GM18502 (cell line): ENCODE data around the gene OAS2.
"Not testable (repeated sequence)": the region's sequence is repeated elsewhere in the genome, so short reads cannot be mapped to it uniquely, and the experiment has no call there.

Source experiments
- ATAC-seq: cut with Tn5 transposase; IDR thresholded peaks from one replicate; pipeline ENCODE4 v1.9.1; 2021; ENCODE audit warnings: mild to moderate bottlenecking; ENCODE audit not compliant: unreplicated experiment, poor library complexity

The OAS2 gene

DNA sequence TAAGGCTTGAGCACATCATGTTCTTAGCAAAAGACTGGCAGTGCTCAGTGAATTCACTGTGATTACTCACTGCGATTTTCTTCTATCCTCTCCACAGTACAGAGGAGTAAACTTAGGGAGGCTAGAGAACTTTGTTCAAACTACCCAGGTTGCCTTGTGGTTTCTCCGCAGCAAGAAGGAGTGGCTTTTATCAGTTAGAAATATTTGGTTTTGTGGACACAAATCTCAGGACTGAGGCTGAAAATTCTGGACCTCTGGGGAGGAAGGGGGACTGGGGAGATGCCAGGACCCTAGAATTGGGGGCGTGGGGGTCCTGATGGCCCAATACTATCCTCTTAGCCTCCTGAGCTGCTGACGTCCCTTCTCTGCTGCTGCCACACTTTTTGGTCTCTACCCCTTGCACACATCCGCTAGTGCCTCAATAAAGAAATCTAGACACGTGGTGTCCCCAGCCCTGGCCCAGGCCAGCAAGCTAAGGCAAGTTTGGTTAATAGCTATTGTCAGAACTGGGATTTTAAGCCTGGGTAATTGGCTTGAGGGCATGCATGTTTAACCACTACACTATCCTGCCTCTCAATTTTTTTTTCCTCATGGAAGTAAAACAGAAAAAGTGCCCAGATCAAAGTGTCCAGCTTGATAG, 842 bp downstream of the OAS2 start:
- peak; percentile 47 for ATAC-seq

GRCh38 chr12:112980491-112981158, 2.3 kb downstream of the OAS2 start:
- no peak for ATAC-seq

- ATAC-seq = no peak
Measured at GRCh38 chr12:112985642-112986290, 7.4 kb downstream of the OAS2 start.

GRCh38 chr12:112986291-112986800, 8.0 kb downstream of the OAS2 start:
- ATAC-seq = no peak

DNA sequence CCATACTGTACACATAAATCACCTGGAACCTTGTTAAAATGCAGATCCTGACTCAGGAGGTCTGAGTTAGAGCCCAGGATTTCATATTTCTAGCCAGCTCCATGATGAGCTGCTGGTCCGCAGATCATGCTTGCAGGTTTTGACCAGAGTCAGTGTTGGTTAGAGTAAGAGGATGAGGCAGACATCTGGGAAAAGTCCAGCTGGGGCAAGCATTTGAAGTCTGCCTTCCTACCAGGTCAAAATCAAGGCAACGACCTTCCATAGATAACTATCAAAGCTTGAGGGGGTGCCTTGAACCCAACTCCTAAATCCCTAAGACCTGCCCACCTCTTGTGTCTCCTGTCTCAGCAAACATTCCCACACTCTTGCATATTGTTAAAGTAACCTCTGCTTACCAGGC, 9.2 kb downstream of the OAS2 start:
- ATAC-seq = no peak

- ATAC-seq = no peak
Measured at GRCh38 chr12:112988224-112988623, 9.9 kb downstream of the OAS2 start.

GRCh38 chr12:112988823-112989385, 10.6 kb downstream of the OAS2 start:
- not testable (repeated sequence) for ATAC-seq

- no peak for ATAC-seq
Measured at GRCh38 chr12:112989806-112990205, 11.5 kb downstream of the OAS2 start.

DNA sequence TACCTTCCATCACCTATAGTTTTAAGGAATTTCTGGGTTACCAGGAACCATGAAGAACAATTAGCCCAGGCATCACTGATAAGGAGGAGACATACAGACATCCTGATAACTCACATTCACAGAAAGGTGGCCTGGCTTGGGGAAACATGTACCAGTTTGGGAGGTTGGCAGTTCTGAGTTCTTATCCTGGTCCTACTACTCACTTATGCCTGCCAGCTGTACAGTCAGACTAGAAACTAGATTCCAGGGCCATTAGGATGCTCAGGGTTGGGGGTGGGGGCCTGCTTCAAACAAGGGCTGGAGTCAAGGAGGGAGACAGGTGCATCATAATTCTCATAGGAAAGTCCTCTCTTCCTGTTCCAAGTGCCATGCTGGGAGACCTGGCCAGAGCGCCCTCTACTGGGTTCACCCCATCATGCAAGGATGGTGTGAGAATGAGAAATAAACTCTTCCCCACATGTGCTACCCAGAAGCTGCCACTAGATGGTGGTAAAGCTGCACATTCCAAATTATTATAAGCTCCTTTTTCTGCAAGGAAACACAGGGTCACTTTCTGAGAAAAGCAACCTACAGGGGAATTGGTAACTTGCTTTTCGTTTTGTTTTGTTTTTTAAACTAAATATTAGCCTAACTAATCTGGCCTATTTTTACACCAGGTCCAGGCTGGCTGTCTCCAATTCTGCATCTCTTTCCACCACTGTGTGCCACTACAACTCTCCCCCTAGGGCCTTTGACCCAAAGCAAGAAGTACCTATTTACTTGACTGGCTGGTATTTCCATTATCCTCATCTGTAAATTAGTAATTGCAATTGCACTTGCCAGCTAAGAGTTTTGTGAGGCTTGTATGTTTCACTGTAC, 14.5 kb downstream of the OAS2 start:
- no peak for ATAC-seq

DNA sequence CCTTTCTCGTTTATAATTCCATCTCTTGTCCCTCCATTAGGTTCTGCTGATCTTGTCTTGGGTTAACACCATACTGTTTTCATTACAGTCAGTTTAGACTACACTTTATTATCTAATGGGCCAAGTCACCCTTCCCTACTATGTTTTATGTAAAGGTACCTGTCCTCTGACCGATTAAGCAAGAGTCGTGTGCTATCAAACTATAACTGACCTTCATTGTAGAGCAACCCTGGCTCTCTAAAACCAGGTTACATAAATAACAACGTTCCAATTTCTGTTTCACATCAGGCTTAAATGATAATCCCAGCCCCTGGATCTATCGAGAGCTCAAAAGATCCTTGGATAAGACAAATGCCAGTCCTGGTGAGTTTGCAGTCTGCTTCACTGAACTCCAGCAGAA, 16.7 kb downstream of the OAS2 start:
- ATAC-seq = no peak

DNA sequence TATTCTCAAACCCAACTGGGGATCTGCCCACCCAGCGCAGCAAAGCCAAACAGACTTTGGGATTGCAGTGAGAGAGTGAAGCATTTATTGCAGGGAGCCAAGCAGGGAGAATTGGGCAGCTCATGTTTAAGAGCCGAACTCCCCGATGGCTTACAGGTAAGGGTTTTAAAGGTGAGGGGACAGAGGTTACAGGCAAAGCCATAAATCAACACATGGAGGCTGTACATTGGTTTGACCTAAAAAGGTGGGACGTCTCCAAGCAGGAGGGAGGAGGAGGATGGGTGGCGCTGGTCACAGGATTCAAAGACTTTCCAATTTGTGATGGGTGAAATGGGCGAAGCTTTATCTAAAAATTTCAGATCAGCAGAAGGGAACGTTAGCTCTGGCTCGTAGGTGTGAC, 18.2 kb downstream of the OAS2 start:
- ATAC-seq = no peak

DNA sequence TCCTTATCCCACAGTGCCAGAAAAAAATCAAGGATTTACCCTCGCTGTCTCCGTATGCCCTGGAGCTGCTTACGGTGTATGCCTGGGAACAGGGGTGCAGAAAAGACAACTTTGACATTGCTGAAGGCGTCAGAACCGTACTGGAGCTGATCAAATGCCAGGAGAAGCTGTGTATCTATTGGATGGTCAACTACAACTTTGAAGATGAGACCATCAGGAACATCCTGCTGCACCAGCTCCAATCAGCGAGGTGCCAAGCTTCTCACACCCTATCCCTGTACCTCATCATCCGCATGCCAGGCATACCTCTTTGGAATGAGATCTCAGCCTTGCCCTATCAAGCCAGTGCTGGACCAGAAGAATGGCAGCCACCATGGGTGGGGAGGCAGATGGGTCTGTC, 19.2 kb downstream of the OAS2 start:
- no peak for ATAC-seq

- peak; percentile 78 for ATAC-seq
Measured at GRCh38 chr12:112998987-112999767, 20.9 kb downstream of the OAS2 start.

DNA sequence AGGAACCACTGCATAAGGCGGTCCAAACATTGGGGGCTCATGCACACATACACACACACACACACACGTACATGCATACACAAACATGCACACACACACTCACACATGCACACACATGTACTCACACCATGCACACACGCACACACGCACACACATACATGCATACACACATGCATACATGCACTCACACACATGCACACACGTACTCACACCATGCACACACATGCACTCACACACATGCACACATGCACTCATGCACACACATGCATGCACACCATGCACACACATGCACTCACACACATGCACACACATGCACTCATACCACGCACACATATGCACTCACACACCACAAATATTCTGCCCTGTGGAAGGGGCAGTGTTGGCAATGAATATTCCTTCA, 22.1 kb downstream of the OAS2 start:
- ATAC-seq = no peak

DNA sequence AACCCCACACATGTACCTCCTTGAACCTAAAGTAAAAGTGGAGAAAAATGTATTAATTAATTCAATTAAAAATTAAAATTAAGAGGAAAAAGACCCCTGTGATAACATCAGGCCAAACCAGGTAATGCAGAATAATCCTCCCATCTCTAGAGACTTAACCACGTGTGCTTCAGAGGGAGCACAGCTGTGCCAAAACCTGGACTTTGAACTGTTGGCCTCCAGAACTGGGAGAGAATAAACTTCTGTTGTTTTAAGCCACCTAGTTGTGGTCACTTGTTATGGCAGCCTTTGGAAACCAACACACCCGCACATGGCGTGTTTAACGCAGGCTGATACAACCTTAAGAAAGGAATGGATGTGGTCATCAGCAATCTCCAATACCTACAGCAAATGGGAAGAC, 23.8 kb downstream of the OAS2 start:
- no peak for ATAC-seq

GRCh38 chr12:113002676-113003075, 24.4 kb downstream of the OAS2 start:
- no peak for ATAC-seq

DNA sequence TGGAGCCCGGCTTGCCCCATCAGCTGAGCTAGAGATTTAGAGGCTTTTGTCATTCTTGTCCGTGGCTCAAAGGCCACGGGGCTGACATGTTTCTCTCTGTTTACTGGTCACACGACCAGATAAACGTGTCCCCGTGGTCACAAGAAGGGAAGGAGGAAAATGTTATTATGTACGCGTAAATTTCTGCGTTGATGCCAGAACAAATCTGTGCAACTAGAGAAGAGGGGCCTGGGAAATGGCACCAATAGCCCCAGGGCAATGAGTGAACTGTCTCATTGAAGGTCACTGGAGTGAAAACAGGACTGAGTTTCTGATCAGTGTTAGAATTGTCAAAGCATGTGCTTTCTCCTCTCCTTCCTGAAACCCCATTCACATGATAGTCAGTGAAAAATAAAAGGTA, 25.3 kb downstream of the OAS2 start:
- ATAC-seq = no peak

DNA sequence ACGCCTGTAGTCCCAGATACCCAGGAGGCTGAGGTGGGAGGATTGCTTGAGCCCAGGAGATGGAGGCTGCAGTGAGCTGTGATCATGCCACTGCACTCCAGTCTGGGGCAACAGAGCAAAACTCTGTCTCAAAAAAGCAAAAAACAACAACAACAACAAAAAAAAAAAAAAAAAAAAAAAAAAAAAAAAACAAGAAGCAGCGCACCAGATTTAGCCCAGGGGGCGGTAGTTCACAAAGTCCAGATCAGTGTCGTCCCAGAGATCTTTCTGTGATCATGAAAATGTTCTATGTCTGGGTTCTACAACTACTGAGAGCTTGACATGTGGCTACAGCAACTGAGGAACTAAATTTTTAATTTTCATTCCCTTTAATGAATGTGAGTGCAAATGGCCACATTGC, 27.4 kb downstream of the OAS2 start:
- no peak for ATAC-seq

GRCh38 chr12:113006206-113006605, 27.9 kb downstream of the OAS2 start:
- ATAC-seq = no peak

DNA sequence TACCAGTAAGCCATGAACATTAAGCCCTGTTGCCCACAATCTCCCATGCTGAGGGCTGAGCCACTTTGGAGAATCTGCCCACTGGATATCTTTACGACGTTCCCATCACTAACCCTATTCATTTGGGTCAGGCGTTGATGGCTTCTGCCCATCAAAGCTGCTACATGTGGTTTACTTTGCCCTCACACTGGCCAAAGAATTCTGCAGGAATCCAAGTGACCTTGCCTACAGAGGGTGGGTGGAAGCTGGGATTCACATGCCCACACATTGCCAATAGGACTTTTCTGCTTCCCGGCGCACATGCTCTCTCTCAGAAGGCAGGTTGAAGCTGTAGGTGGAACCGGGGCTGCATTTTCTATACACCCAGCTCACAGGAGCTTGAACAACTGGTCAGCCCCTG, 28.3 kb downstream of the OAS2 start:
- no peak for ATAC-seq
